ENCODE results near the gene USP21.

The USP21 gene

DNA sequence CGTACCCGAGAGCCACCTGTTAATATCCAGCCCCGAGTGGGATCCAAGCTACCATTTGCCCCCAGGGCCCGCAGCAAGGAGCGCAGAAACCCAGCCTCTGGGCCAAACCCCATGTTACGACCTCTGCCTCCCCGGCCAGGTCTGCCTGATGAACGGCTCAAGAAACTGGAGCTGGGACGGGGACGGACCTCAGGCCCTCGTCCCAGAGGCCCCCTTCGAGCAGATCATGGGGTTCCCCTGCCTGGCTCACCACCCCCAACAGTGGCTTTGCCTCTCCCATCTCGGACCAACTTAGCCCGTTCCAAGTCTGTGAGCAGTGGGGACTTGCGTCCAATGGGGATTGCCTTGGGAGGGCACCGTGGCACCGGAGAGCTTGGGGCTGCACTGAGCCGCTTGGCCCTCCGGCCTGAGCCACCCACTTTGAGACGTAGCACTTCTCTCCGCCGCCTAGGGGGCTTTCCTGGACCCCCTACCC lies 1.4 kb downstream of the USP21 start:
- POLR2A ChIA-PET: interaction anchor here (0.6 kb wide), 1 partner anchor 28 kb away, joined by 12 read pairs; the partner anchor contains the start of gene DEDD
- DNase-seq (ENCODE audit: extremely low spot score): no peak
- CTCF ChIA-PET: no interaction called here
- TF ChIP-seq, protein P1, sequence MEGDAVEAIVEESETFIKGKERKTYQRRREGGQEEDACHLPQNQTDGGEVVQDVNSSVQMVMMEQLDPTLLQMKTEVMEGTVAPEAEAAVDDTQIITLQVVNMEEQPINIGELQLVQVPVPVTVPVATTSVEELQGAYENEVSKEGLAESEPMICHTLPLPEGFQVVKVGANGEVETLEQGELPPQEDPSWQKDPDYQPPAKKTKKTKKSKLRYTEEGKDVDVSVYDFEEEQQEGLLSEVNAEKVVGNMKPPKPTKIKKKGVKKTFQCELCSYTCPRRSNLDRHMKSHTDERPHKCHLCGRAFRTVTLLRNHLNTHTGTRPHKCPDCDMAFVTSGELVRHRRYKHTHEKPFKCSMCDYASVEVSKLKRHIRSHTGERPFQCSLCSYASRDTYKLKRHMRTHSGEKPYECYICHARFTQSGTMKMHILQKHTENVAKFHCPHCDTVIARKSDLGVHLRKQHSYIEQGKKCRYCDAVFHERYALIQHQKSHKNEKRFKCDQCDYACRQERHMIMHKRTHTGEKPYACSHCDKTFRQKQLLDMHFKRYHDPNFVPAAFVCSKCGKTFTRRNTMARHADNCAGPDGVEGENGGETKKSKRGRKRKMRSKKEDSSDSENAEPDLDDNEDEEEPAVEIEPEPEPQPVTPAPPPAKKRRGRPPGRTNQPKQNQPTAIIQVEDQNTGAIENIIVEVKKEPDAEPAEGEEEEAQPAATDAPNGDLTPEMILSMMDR (IDR thresholded peaks at IDR 0.05; ENCODE audit: control extremely low read depth, extremely low read depth, low read depth, missing control alignments): no peak

DNA sequence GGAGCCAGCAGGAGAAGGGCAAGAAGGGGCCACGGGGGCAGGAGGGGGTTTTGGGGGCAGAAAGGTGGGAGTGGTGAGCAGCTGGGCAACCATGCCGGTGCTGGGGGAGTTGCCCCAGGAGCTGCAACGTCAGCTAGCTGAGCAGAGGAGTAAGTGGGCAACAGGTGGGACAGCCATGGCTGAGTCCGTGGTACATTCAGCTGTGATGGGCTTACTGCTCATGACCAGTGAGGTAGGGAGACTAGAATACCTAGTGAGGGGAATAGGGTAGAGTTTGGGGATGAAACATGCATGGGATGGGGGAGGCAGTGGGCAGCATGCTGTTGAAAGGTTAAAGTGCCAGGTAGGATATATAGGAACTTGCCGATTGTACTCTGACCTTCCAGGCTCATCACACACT lies 2.4 kb downstream of the USP21 start:
- TF ChIP-seq, protein P1 (IDR thresholded peaks at IDR 0.05; ENCODE audit: control extremely low read depth, extremely low read depth, low read depth, missing control alignments): no peak
- ChIA-PET CTCF (interaction anchor here (1.3 to 1.8 kb wide), 2 partner anchors 31 to 47 kb away, joined by 3 to 5 read pairs; no protein-coding TSS in a partner anchor), POLR2A (interaction anchor here (0.7 kb wide), 1 partner anchor 101 kb away, joined by 4 read pairs; no protein-coding TSS in a partner anchor)
- no peak for DNase-seq (ENCODE audit: extremely low spot score)

DNA sequence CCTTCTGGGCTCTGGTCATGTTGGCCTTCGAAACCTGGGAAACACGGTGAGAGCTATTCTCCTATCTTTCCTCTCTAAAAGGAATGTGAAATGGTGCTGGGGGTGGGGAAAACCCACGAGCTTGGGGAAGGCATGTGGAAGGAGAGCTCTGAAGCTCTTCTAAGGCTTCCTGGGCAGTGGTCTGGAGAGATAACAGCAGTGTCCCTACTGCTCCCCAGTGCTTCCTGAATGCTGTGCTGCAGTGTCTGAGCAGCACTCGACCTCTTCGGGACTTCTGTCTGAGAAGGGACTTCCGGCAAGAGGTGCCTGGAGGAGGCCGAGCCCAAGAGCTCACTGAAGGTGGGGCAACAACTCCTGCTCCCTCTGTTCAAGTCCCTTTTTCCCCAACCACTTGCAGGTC lies 2.8 kb downstream of the USP21 start:
- no peak for DNase-seq (ENCODE audit: extremely low spot score)
- POLR2A ChIA-PET: no interaction called here
- TF ChIP-seq, protein P1 (IDR thresholded peaks at IDR 0.05; ENCODE audit: control extremely low read depth, extremely low read depth, low read depth, missing control alignments): no peak
- CTCF ChIA-PET: interaction anchor here (1.3 to 1.8 kb wide), 2 partner anchors 30 to 46 kb away, joined by 3 to 5 read pairs; no protein-coding TSS in a partner anchor

DNA sequence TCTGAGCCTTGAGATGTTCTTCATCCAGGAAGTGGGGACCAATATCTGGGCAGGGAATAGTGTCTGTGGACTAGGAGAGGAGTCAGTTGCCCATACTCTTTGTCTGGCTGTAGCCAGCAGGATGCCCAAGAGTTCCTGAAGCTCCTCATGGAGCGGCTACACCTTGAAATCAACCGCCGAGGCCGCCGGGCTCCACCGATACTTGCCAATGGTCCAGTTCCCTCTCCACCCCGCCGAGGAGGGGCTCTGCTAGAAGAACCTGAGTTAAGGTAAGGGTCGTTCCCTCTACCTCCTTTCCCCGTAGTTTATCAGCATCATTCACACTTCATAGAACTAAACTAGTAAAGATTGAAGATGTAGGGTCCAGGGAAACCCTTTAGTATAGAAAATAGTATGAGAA lies 3.5 kb downstream of the USP21 start:
- ChIA-PET CTCF (interaction anchor here (1.3 to 1.8 kb wide), 2 partner anchors 29 to 45 kb away, joined by 3 to 5 read pairs; no protein-coding TSS in a partner anchor), POLR2A (no interaction called here)
- TF ChIP-seq, protein P1 (IDR thresholded peaks at IDR 0.05; ENCODE audit: control extremely low read depth, extremely low read depth, low read depth, missing control alignments): no peak
- DNase-seq (ENCODE audit: extremely low spot score): no peak

DNA sequence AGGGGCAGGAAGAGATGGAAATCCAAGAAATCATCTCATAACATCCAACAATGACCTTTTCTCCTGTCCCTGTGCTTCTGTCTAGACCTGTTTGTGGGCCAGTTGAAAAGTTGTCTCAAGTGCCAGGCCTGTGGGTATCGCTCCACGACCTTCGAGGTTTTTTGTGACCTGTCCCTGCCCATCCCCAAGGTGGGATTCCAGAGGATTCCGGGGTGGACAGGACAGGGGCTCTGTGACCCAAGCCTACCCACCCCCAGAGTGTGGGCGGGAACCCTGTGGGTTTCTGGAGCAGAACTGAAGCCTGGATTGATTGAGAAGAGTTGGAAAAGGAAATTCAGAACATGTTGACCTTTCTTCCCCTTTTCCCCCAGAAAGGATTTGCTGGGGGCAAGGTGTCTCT lies 4.5 kb downstream of the USP21 start:
- no peak for DNase-seq (ENCODE audit: extremely low spot score)
- POLR2A ChIA-PET: no interaction called here
- CTCF ChIA-PET: interaction anchor here (1.6 to 3.1 kb wide), 3 partner anchors 9 to 219 kb away, joined by 4 to 20 read pairs (median 18); partner anchors contain the start of gene UFC1
- TF ChIP-seq, protein P1 (IDR thresholded peaks at IDR 0.05; ENCODE audit: control extremely low read depth, extremely low read depth, low read depth, missing control alignments): no peak

DNA sequence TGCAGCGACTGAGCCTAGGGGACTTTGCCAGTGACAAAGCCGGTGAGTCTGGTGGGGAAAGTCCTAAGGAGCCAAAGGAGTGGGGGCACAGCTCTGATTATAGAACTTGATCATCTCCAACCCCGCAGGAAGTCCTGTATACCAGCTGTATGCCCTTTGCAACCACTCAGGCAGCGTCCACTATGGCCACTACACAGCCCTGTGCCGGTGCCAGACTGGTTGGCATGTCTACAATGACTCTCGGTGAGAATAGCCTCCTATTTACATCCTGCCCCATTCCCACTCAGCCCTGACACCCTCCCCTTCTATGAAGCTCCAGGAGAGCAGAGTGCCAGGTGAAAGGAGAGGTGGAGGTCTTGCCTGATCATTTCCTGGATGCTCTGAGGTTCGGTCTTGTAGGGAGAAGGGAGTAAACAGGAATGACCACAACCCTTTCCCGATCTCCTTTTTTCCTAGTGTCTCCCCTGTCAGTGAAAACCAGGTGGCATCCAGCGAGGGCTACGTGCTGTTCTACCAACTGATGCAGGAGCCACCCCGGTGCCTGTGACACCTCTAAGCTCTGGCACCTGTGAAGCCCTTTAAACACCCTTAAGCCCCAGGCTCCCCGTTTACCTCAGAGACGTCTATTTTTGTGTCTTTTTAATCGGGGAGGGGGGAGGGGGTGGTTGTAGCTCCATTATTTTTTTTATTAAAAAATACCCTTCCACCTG lies 5.8 kb downstream of the USP21 start:
- POLR2A ChIA-PET: interaction anchor here (0.7 to 1.7 kb wide), 8 partner anchors 7 to 61 kb away, joined by 3 to 11 read pairs (median 4); partner anchors contain the start of genes DEDD, NDUFS2, TOMM40L and UFC1

More for the DNA sequence above, 5.8 kb downstream of the USP21 start:
- CTCF ChIA-PET: interaction anchor here (1.0 to 4.5 kb wide), 20 partner anchors 8 to 218 kb away, joined by 3 to 32 read pairs (median 6); partner anchors contain the start of genes B4GALT3, NDUFS2, SDHC and UFC1
- no peak for DNase-seq (ENCODE audit: extremely low spot score)
- TF ChIP-seq, protein P1 (IDR thresholded peaks at IDR 0.05; ENCODE audit: control extremely low read depth, extremely low read depth, low read depth, missing control alignments): no peak
